ENCODE measurements around the gene FBXL16. TPM values are rescaled to one million over a fixed set of nuclear protein-coding genes. Genes with fewer than 3 reads are reported as not detected.

Gene FBXL16
- polyA plus RNA-seq, 1 donor (not counting 4 experiments of a cell fraction or from before 2014, with no cell fraction given), result 0.81 TPM

DNA sequence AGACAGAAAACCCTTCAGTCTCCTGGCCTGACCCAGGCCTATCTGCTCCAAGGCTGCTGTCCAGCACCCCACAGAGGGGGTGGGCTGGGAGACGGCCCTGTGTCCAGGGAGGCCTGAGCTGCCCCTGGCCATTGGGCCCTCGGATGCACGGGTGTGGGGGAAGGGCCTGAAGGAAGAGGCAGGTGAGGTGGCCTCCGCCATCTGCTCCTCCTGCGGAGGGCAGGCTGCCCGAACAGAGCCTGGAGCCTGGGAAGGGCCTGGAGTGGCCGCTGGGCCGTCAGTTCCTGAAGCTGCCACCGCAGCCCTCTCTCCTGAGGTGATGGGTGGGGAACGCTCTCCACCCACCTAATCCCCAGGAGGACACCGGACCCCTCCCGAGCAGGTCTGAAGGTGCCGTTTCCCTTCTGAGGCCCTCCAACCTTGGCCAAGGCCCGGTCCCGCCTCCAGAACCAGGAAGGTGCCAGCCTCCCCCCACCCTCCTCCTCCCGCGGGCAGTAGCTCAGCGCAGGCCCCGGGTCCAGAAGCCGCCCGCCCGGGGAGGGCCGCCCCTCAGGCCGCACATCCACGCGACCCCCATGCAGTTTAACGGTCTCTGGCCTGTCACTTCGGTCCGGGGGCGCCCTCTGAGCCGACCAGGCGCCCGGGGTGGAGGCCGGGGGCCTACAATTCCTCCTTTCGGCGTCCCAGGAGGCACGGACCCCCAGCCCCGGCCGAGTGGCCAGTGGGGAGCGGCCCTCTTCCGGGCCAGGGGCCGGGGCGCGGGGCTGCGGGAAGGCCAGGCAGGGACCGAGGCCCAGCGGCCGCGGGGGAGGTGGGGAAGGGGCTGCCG, 835 bp downstream of the FBXL16 start:
- FAIRE-seq (no peak), DNase-seq (ENCODE audit: low read depth, low spot score) (no peak)
- no peak overlapping the region for H3K27ac ChIP-seq (ENCODE audit: control insufficient read depth, insufficient read depth, low read length)
- H3K36me3 ChIP-seq (ENCODE audit: control insufficient read depth in 2 of 2, extremely low read depth in 1 of 2, insufficient read depth in 2 of 2, low read length in 2 of 2), result no peaks in the 10 kb centered on the region
- H4K20me1 ChIP-seq (ENCODE audit: control insufficient read depth, extremely low read depth, insufficient read depth, low read length), result peaks cover 5% of the 10 kb centered on the region
- H3K79me2 ChIP-seq (ENCODE audit: control insufficient read depth, insufficient read depth, low read length), result no peaks in the 10 kb centered on the region
- H3K9me1 ChIP-seq (ENCODE audit: control insufficient read depth, extremely low read depth, insufficient read depth, low read length), result no peaks in the 10 kb centered on the region
- H3K4me3 ChIP-seq (ENCODE audit: control insufficient read depth in 2 of 3, extremely low read depth in 1 of 3, insufficient read depth in 2 of 3, low read depth in 1 of 3, low read length in 3 of 3), result peak overlapping the region in 1 of 3 experiments; percentile 48
- H3K4me1 ChIP-seq (ENCODE audit: control insufficient read depth, extremely low read depth, insufficient read depth, low read length), result no peaks in the 10 kb centered on the region
- peak; percentile 87 for TF ChIP-seq EZH2 (IDR thresholded peaks at IDR 0.05; ENCODE audit: low read length)
- TF ChIP-seq, protein P1, sequence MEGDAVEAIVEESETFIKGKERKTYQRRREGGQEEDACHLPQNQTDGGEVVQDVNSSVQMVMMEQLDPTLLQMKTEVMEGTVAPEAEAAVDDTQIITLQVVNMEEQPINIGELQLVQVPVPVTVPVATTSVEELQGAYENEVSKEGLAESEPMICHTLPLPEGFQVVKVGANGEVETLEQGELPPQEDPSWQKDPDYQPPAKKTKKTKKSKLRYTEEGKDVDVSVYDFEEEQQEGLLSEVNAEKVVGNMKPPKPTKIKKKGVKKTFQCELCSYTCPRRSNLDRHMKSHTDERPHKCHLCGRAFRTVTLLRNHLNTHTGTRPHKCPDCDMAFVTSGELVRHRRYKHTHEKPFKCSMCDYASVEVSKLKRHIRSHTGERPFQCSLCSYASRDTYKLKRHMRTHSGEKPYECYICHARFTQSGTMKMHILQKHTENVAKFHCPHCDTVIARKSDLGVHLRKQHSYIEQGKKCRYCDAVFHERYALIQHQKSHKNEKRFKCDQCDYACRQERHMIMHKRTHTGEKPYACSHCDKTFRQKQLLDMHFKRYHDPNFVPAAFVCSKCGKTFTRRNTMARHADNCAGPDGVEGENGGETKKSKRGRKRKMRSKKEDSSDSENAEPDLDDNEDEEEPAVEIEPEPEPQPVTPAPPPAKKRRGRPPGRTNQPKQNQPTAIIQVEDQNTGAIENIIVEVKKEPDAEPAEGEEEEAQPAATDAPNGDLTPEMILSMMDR (optimal IDR thresholded peaks at IDR 0.05 in 1 of 3, IDR thresholded peaks at IDR 0.05 in 1 of 3, conservative IDR thresholded peaks at IDR 0.05 in 1 of 3; ENCODE audit: extremely low read depth in 1 of 3, insufficient read depth in 2 of 3, low read length in 3 of 3), result no peak
- no peak overlapping the region for H2AFZ ChIP-seq (ENCODE audit: control insufficient read depth, low read length)
- no peak overlapping the region for H3K9ac ChIP-seq (ENCODE audit: control insufficient read depth, extremely low read depth, insufficient read depth, low read length)
- no peak overlapping the region for H3K4me2 ChIP-seq (ENCODE audit: control insufficient read depth, extremely low read depth, insufficient read depth, low read depth, low read length)
- peaks cover 92% of the 10 kb centered on the region for H3K27me3 ChIP-seq (ENCODE audit: control insufficient read depth, extremely low read depth, insufficient read depth, low read length)
- H3K9me3 ChIP-seq (ENCODE audit: control insufficient read depth, low read depth, low read length), result no peaks in the 10 kb centered on the region
- dilution Hi-C loops (cut with MboI; ENCODE audit: extremely low pct_ligation_motif_present, low sequenced_read_pairs), result no loop called here

DNA sequence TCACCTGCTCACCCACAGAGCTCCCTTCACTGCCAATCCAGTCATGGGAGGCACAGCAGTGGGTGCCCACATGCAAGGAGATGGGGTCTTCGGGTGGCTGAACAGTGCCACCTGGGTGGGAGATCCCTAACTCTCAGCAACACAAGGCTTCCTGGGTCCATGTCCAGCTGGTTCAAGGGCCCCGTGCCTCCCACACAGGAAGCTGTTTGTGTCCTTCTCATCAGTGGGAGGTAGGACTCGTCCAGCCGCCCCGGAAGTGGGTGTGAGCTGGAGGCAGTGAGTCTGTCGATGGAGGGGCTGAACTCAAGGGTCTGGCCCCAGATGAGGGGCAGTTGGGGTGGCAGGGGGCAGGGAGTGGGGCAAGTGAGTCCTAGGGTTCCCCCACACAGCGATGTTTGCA, 1.6 kb downstream of the FBXL16 start:
- Histone ChIP-seq H3K36me3 (ENCODE audit: control insufficient read depth in 2 of 2, extremely low read depth in 1 of 2, insufficient read depth in 2 of 2, low read length in 2 of 2) (no peaks in the 10 kb centered on the region), H3K9me1 (ENCODE audit: control insufficient read depth, extremely low read depth, insufficient read depth, low read length) (no peaks in the 10 kb centered on the region), H2AFZ (ENCODE audit: control insufficient read depth, low read length) (no peak overlapping the region), H4K20me1 (ENCODE audit: control insufficient read depth, extremely low read depth, insufficient read depth, low read length) (peaks cover 5% of the 10 kb centered on the region), H3K4me1 (ENCODE audit: control insufficient read depth, extremely low read depth, insufficient read depth, low read length) (no peaks in the 10 kb centered on the region), H3K27ac (ENCODE audit: control insufficient read depth, insufficient read depth, low read length) (no peak overlapping the region), H3K4me3 (ENCODE audit: control insufficient read depth in 2 of 3, extremely low read depth in 1 of 3, insufficient read depth in 2 of 3, low read depth in 1 of 3, low read length in 3 of 3) (no peak overlapping the region), H3K9ac (ENCODE audit: control insufficient read depth, extremely low read depth, insufficient read depth, low read length) (no peak overlapping the region), H3K4me2 (ENCODE audit: control insufficient read depth, extremely low read depth, insufficient read depth, low read depth, low read length) (no peak overlapping the region), H3K79me2 (ENCODE audit: control insufficient read depth, insufficient read depth, low read length) (no peaks in the 10 kb centered on the region), H3K27me3 (ENCODE audit: control insufficient read depth, extremely low read depth, insufficient read depth, low read length) (peaks cover 85% of the 10 kb centered on the region), H3K9me3 (ENCODE audit: control insufficient read depth, low read depth, low read length) (no peaks in the 10 kb centered on the region)
- dilution Hi-C loops (cut with MboI; ENCODE audit: extremely low pct_ligation_motif_present, low sequenced_read_pairs), result no loop called here
- TF ChIP-seq EZH2 (IDR thresholded peaks at IDR 0.05; ENCODE audit: low read length), result no peak
- TF ChIP-seq, protein P1 (optimal IDR thresholded peaks at IDR 0.05 in 1 of 3, IDR thresholded peaks at IDR 0.05 in 1 of 3, conservative IDR thresholded peaks at IDR 0.05 in 1 of 3; ENCODE audit: extremely low read depth in 1 of 3, insufficient read depth in 2 of 3, low read length in 3 of 3), result no peak
- DNase-seq (ENCODE audit: low read depth, low spot score), result no peak
- FAIRE-seq, result no peak

All from keratinocyte (primary cell).